AG04449 (cell line): ENCODE data around the gene SPTAN1.
A peak's percentile ranks its signal among the peaks of the same experiment; 100 is the strongest.

Source experiments
- CTCF ChIA-PET: fragments of 350-600 bp; formaldehyde crosslinking; extraction: SDS; loops from one replicate; lab custom pipeline; 2021; ENCODE audit warnings: antibody characterized with exemption; lab: Yijun Ruan, JAX
- POLR2A ChIA-PET: fragments of 400-600, 350-600 bp; formaldehyde crosslinking; extraction: SDS; loops from one replicate; lab custom pipeline; 2020; ENCODE audit warnings: antibody characterized with exemption, inconsistent platforms; lab: Yijun Ruan, JAX
- DNase-seq: peaks from one replicate; pipeline ENCODE4 v3.0.0-alpha.2; 2010; ENCODE audit warnings: low read depth, low spot score
- H3K4me3 ChIP-seq: 2 replicates; pipeline ENCODE4 v1.5.1; 2011; ENCODE audit warnings: low read depth, mild to moderate bottlenecking, control low read depth, low read length
- TF ChIP-seq, protein P1 (sequence below): IDR thresholded peaks from one replicate; pipeline ENCODE4 v1.5.1; 2011; ENCODE audit warnings: mild to moderate bottlenecking, moderate library complexity, low read length, control low read depth, inconsistent platforms; ENCODE audit not compliant: insufficient read depth; ENCODE audit errors: missing control alignments

The SPTAN1 gene

DNA sequence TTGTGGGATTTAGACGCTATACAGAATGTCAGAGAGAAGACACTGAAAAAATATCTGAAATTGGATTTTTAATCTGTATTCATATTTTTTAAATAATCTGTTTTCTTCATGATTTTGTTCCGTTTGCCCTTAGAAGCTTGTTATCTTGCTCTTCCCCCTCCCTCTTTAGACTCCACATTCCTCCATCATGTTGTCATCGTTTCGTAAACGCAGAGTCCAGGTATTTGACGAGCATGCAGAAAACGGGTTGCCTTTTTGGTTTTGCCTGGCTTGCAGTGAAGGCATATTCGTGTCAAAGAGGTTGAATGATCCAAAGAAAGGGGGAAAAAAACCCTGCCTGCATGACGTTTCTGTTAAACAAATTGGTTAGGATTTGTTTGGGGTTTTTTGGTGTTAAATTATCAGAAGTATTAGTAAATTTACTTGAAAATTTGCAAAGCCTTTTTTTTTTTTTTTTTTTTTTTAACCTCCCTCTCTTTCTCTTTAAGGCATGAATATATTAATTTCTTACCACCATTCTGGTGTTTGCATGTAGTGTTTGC is 2.9 kb downstream of the SPTAN1 start:
- H3K4me3 ChIP-seq, result peak overlapping the region; percentile 78
- POLR2A ChIA-PET, result interaction anchor here (0.6 to 4.6 kb wide), 2 partner anchors 51 to 60 kb away, joined by 3 to 25 read pairs; partner anchors contain the start of gene GLE1

DNA sequence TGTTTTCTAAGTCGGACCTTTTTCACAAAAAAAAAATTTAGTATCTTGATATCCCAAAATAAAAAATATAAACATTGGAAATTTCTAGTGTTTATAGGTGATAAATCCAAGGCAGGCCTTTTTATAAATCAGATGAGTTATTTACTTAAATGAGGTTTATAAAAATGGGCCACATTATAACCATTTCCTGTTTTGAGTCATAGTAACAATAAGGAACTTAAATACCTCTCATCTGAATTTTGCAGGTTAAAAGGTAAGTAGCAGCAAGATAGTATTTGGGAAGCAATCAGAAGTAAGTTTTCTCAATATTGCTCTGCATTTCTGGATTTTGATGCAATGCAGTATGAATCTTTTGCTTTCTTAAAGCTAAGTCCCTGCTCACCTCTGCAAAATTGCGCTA is 3.9 kb downstream of the SPTAN1 start:
- no peak for DNase-seq
- ChIA-PET CTCF (no interaction called here), POLR2A (no interaction called here)
- TF ChIP-seq, protein P1, sequence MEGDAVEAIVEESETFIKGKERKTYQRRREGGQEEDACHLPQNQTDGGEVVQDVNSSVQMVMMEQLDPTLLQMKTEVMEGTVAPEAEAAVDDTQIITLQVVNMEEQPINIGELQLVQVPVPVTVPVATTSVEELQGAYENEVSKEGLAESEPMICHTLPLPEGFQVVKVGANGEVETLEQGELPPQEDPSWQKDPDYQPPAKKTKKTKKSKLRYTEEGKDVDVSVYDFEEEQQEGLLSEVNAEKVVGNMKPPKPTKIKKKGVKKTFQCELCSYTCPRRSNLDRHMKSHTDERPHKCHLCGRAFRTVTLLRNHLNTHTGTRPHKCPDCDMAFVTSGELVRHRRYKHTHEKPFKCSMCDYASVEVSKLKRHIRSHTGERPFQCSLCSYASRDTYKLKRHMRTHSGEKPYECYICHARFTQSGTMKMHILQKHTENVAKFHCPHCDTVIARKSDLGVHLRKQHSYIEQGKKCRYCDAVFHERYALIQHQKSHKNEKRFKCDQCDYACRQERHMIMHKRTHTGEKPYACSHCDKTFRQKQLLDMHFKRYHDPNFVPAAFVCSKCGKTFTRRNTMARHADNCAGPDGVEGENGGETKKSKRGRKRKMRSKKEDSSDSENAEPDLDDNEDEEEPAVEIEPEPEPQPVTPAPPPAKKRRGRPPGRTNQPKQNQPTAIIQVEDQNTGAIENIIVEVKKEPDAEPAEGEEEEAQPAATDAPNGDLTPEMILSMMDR, result no peak
- no peak overlapping the region for H3K4me3 ChIP-seq

More for the DNA sequence above, 2.9 kb downstream of the SPTAN1 start:
- CTCF ChIA-PET, result no interaction called here
- TF ChIP-seq, protein P1, result no peak
- DNase-seq, result no peak

DNA sequence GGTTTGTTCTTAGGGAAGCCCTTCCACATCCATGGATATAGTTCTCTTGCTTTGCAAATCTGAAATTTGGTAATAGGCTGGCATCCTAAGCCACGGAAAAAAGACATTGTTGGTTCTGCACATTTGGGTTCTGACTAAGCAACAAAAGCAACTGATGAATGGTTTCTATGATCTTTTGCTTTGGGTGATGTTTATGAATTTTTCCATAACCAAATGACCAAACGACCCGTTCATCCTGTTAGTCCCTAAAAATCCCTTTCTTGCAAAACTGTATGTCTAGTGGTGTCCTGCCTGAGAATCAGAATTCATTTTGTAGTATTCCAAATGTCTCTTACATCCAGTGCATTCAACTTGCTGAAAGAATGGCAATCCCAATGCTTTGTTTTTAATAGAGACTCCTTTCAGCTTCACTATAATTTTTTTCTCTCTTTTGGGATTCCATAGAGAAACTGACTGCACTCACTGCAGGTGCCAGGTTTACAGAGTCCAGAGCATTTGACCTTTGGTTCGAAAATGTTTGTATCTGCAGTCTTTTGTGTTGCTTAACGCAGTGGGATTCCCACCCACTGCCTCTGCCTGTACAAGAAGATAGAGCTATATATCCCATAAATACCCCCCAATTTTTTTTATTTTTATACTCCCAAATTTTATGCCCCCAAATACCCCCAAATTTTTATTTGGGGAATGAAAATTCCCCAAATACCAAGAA is 4.7 kb downstream of the SPTAN1 start:
- TF ChIP-seq, protein P1, result no peak
- no peak for DNase-seq
- no peak overlapping the region for H3K4me3 ChIP-seq
- POLR2A ChIA-PET, result no interaction called here
- CTCF ChIA-PET, result interaction anchor here (1.2 kb wide), 1 partner anchor 119 kb away, joined by 3 read pairs; no protein-coding TSS in a partner anchor

DNA sequence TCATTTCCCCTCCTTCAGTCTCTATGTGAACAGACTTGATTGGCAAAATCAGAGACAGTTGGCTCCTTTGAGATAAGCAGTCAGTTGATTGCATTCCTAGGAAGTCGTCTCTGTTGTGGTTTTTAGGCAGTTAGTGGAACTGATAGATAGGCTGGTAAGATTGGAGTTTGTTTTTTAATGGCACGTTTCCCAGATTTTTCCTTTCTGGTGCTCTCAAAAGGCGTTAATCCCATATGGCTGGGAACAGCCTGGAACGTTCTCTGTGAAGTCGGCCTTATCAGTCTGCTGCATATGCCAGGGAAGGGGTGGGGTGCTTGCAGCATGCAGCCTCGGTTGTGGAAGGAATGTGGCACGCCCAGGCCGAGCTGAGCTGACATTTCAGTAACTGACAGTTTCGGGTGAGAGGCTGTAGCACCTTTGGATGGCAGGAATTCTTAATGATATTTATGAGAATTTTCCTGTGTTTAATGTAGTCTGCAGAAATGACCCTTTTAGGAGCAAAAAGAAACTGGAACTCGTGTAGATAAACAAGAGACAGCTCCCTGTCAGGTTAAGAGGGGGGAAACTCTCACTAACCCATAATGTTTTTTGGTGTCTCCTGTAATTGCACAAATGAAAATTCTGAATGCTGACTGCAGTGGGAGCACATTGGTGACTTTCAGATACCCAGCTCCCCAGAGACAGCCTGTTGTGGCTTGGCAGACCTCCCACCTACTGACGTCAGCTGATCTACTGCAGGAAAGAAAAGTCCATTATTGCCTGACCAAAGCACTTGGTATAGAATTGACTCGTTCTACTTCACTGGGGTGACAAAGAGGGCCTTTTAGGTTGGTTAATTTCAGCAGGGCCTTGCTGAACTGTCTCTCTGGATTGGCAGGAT is 6.3 kb downstream of the SPTAN1 start:
- H3K4me3 ChIP-seq, result peak overlapping the region; percentile 43
- CTCF ChIA-PET, result interaction anchor here (1.1 kb wide), 1 partner anchor 12 kb away, joined by 4 read pairs; no protein-coding TSS in a partner anchor
- TF ChIP-seq, protein P1, result no peak
- peak; percentile 58 for DNase-seq
- POLR2A ChIA-PET, result interaction anchor here (0.6 kb wide), 1 partner anchor 9 kb away, joined by 3 read pairs; no protein-coding TSS in a partner anchor

DNA sequence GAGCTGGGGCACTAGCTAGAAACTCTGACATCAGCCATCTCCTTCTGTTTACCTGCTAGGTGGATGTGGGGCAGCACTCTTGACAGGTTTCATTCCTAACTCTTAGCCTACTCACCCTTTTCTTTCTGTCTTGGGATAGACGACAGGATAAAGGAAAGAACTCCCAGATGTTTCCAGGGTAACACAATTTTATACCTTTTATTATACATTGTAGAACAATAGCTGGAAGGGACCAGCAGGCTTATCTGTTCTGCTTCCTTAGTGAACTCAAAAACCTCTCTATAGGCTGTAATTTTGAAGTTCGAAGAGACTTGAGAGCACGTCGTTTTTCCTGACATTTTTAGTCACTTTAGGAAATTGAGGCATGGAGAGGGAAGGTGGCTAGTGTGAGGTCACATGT is 13.2 kb downstream of the SPTAN1 start:
- TF ChIP-seq, protein P1, result no peak
- ChIA-PET CTCF (no interaction called here), POLR2A (interaction anchor here (1.4 kb wide), 1 partner anchor 13 kb away, joined by 5 read pairs; the partner anchor contains the start of gene SPTAN1)
- no peak for DNase-seq
- no peak overlapping the region for H3K4me3 ChIP-seq
